NCI-H1048 (cell line): ENCODE measurements around the gene APOBEC4.

ENCODE experiments used
- DNase-seq: peaks from one replicate; lab custom pipeline; 2025; lab: John Stamatoyannopoulos, UW

Gene APOBEC4

GRCh38 chr1:183674886-183675285, 21.8 kb upstream of the APOBEC4 start:
- no peak for DNase-seq

GRCh38 chr1:183674339-183674738, 21.2 kb upstream of the APOBEC4 start:
- no peak for DNase-seq

- no peak for DNase-seq
These were observed 20.6 kb upstream of the APOBEC4 start for GRCh38 chr1:183673605-183674323.

- DNase-seq: no peak
These were observed 17.1 kb upstream of the APOBEC4 start for GRCh38 chr1:183670169-183670568.

GRCh38 chr1:183656355-183656754, 3.2 kb upstream of the APOBEC4 start:
- DNase-seq: no peak

- peak; percentile 89 for DNase-seq
These were observed 2.5 kb upstream of the APOBEC4 start for GRCh38 chr1:183655562-183656075.

- DNase-seq: no peak
These were observed 1.6 kb upstream of the APOBEC4 start for GRCh38 chr1:183654706-183655105.

GRCh38 chr1:183653876-183654451, 848 bp upstream of the APOBEC4 start:
- no peak for DNase-seq

- DNase-seq: no peak
These were observed 312 bp upstream of the APOBEC4 start for GRCh38 chr1:183653462-183653794.

- DNase-seq: no peak
These were observed 1.0 kb downstream of the APOBEC4 start for GRCh38 chr1:183652107-183652506.

- no peak for DNase-seq
These were observed 1.5 kb downstream of the APOBEC4 start for GRCh38 chr1:183651612-183652011.

- DNase-seq: no peak
These were observed 5.1 kb downstream of the APOBEC4 start for GRCh38 chr1:183648042-183648441.

- no peak for DNase-seq
These were observed 6.3 kb downstream of the APOBEC4 start for GRCh38 chr1:183646776-183647175.

GRCh38 chr1:183645531-183645930, 7.6 kb downstream of the APOBEC4 start:
- DNase-seq: no peak

- no peak for DNase-seq
These were observed 10.9 kb downstream of the APOBEC4 start for GRCh38 chr1:183642166-183642565.

GRCh38 chr1:183640193-183640592, 12.9 kb downstream of the APOBEC4 start:
- no peak for DNase-seq

- DNase-seq: no peak
These were observed 14.3 kb downstream of the APOBEC4 start for GRCh38 chr1:183638649-183639387.

GRCh38 chr1:183636783-183637182, 16.3 kb downstream of the APOBEC4 start:
- no peak for DNase-seq

- no peak for DNase-seq
These were observed 16.8 kb downstream of the APOBEC4 start for GRCh38 chr1:183636334-183636682.

- DNase-seq: peak; percentile 100
These were observed 17.3 kb downstream of the APOBEC4 start, which contains the start of gene ARPC5 for GRCh38 chr1:183635606-183636333. Gene ARPC5 (minus strand): TSS chr1:183635783. CDS start chr1:183635659, 124 bp downstream.

GRCh38 chr1:183635099-183635605, 18.0 kb downstream of the APOBEC4 start:
- DNase-seq: no peak

GRCh38 chr1:183634429-183635065, 18.6 kb downstream of the APOBEC4 start:
- DNase-seq: peak; percentile 50
